ENCODE measurements around the gene IGFBP7.

IGFBP7 gene

DNA sequence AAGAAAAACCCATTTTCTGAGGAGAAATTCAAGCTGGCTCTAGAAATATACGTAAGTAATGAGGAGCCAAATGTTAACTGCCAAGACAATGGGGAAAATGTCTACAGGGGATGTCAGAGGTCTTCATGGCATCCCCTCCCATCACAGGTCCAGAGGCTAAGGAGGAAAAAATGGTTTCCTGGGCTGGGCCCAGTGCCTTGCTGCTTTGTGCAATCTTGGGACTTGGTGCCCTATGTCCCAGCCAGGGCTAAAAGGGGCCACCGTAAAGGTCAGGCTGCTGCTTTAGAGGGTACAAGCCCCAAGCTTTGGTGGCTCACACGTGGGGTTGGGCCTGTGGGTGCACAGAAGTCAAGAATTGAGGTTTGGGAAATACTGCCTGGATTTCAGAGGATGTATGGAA is 17.2 kb upstream of the IGFBP7 start:
- no peak for DNase-seq

DNA sequence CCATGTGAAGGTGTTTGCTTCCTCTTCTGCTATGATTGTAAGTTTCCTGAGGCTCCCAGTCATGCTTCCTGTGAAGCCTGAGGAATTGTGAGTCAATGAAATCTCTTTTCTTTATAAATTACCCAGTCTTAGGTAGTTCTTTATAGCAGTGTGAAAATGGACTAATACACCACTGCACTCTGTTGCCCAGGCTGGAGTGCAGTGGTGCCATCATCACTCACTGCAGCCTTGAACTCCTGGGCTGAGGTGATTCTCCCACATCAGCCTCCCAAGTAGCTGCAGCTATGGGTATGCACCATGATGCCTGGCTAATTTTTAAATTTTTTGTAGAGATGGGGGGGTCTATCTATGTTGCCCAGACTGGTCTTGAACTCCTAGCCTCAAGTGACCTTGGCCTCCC is 15.8 kb upstream of the IGFBP7 start:
- DNase-seq = no peak

- DNase-seq = no peak
Observed at GRCh38 chr4:57124145-57124544, 14.0 kb upstream of the IGFBP7 start.

DNA sequence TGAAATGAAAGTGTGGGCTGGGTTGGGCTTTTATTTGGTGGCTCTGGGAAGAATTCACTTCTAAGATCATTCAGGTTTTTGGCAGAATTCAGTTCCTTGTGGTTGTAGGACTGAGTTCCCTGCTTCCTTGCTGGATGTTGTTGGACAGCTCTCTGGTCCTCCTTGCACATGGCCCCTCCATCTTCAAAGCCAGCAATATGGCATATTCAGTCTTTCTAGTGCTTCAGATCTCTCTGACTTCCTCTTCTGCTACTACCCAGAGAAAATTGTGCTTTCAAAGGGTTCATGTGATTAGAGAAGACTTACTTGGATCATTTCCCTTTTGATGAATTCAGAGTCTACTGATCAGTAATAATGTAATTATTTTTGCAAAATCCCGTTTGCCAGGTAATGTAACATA is 12.8 kb upstream of the IGFBP7 start:
- DNase-seq = no peak

GRCh38 chr4:57119054-57119651 is 9.0 kb upstream of the IGFBP7 start:
- no peak for DNase-seq

DNA sequence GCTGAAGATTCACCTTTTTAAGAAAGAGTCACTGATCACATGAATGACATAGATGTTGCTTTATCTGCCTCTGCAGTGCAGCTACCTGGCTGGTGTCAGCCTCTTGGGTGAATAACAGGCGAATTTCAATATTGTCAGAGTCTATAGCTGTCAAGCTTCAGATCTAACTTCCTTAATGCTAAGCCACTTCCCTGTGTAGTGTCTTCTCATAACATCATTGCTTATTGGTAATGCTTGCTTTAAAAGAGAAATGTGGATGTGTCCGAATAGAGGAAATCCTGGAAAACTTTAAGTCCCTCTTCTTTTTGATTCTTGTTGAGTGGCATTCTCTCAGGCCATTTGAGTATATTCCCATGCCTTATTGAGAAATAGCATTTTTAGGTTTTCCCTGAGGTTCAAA is 7.3 kb upstream of the IGFBP7 start:
- DNase-seq = no peak

DNA sequence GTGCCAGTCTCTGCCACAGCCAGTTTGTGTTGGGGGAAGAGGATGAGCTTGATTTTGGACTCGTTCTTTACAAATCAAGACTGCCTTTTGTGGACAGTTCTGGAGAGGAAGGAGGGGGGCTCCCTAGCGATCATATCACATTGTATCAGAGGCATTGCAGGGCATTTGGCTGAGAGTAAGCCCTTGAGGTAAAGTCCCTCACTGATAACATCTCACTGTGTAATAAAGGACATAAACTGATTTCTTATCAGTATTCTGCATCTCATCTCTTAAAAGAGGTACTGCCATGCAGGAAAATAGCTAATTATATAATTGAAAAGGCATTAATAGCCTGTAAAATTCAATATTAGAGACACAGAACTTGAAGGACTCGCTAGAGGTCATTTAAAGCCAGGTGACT is 6.1 kb upstream of the IGFBP7 start:
- no peak for DNase-seq

GRCh38 chr4:57114973-57115372 is 4.8 kb upstream of the IGFBP7 start:
- no peak for DNase-seq

- no peak for DNase-seq
Observed at GRCh38 chr4:57113870-57114269, 3.7 kb upstream of the IGFBP7 start.

- DNase-seq = peak; percentile 28
Observed at GRCh38 chr4:57110640-57111511, 691 bp upstream of the IGFBP7 start.

GRCh38 chr4:57109411-57109846 is 756 bp downstream of the IGFBP7 start:
- no peak for DNase-seq

GRCh38 chr4:57106181-57106580 is 4.0 kb downstream of the IGFBP7 start:
- DNase-seq = no peak

- no peak for DNase-seq
Observed at GRCh38 chr4:57104706-57105560, 5.3 kb downstream of the IGFBP7 start.

GRCh38 chr4:57103051-57103450 is 7.1 kb downstream of the IGFBP7 start:
- DNase-seq = no peak

DNA sequence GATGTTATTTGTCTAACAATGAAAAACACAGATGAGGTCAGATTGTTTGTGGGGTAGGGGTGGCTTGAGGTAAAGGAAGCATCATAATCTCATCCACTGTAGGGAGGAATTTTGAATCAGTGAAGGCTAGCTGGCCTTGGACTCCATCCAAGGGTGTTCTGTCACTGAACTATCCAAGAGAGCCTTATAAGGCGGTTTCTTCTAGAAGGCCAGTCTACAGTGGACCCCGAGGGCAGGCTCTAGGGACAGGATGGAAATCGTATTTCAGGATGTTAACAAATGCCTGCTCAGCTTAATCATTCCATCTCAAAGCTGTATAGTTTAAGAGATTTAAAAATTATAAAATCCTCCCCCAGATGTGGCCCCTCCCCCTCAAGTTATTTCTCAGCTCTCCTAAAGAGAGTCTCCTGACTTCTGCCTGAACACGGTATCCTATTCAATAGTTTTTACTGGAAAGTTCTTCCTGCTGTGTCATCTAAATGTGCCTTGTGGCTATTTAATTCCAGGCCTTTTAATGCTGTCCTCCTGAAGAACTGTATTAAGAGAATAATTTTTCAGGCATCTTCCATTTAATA is 8.0 kb downstream of the IGFBP7 start:
- DNase-seq = no peak

DNA sequence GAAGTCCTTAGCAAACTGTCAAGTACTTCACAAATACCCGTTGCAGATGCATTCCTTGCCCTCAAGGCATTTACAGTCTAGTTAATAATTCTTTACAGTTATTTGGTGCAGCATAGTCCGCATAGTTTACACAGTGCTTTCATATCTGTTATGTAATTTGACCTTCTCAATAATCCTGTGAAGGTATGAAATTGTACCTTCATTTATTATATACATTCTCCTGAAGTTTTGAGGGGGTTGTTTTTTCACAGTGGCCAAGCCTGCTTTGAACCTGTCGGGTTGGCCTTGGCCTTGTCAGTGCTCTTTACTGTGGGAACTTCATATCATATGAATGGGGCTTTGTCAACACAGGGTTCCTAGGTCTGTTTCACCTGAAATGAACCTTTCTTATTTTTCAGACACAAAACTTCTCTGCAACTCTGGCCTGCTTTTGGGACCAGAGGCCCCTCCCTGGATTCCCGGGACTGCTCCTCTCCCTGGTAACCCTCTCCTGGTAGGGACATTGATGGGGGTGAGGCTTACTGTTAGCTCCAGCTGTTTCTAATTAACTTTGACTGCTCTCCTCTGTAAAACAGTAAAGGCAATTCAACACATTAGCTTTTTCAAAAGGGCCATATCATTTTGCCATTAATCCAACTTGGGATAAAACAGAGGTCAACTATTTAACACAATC is 9.1 kb downstream of the IGFBP7 start:
- DNase-seq = no peak

DNA sequence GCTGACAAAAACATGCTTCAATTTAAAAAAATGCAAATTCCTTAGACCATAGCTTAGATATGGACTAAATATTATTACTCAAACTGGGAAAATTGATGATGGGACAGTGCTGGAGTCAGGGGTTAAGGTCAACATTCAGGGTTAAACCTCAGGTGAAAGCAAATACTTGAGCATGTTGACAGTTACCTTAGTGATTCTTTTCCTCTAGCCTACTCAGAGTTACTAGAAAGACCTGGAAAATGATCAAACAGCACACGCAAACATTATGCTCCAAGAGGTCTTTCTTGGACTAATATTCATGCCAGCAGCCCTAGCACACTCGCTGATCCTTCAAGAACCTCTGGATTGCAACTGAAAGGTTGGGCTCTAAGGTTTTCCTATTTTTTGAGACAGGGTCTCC is 10.8 kb downstream of the IGFBP7 start:
- no peak for DNase-seq

- no peak for DNase-seq
Observed at GRCh38 chr4:57098941-57099340, 11.2 kb downstream of the IGFBP7 start.

DNA sequence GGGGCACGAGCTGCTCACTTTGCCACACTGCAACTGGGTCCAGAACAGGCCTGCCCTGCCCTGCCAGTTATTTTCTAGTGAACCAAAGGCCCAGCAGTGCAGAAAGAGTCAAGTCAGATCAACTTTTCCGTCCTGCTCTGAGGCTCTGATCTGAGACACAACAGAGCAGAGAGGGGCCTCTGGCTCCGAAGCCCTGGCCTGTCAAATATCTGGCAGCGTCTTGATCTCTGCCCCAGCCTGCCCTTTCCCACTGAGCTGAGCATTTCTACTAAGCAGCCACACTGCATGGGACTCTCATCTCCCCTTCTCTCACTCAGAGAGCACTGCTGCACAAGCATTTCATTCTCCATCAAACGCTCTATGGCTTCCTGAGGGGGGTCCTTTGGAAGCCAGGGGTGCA is 11.8 kb downstream of the IGFBP7 start:
- DNase-seq = no peak

- DNase-seq = no peak
Observed at GRCh38 chr4:57097711-57098110, 12.5 kb downstream of the IGFBP7 start.

DNA sequence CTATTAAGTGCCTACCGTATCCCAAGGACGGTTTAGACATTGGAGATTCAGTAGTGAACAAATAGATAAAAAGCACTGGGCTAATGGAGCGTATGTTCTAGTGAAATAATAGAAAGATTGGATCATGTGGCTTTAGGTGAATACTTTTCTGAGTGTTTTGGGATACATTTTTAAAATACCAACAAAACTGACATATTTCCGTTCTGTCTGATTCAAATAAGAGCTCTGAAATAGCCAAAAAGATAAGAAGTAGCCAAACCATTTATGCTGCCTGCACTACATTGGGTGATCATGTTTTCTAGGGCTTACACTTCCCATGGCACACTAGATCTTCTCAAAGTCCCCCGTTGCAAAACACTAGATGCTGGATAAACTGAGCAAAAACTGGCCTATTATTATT is 14.2 kb downstream of the IGFBP7 start:
- no peak for DNase-seq

GRCh38 chr4:57095245-57095644 is 14.9 kb downstream of the IGFBP7 start:
- no peak for DNase-seq

GRCh38 chr4:57094832-57095223 is 15.4 kb downstream of the IGFBP7 start:
- no peak for DNase-seq

Data from NK-92 treated with Interleukin-12 subunit alpha and Interleukin-12 subunit beta, amount 100 ng/mL, for 24 hours (cell line).